OCI-LY7 (cell line): ENCODE results near the gene GM2A. TPM values are rescaled to one million over a fixed set of nuclear protein-coding genes. Genes with fewer than 3 reads are reported as not detected.

Experiments used
- BruUV-seq: library from RNA; stranded (reverse); fragments of 400-500 nt; replicated peaks from 2 replicates; lab custom pipeline; 2021; lab: Mats Ljungman, UMichigan
- CTCF ChIA-PET: fragments of 300-600 bp; sonication (Branson Sonifier 250); formaldehyde crosslinking; loops from one replicate; lab custom pipeline; 2022; ENCODE audit warnings: antibody characterized with exemption; ENCODE audit not compliant: unreplicated experiment; lab: Charles Lee
- POLR2A ChIA-PET: fragments of 300-600 bp; sonication (Branson Sonifier 250); formaldehyde crosslinking; loops from one replicate; lab custom pipeline; 2022; ENCODE audit warnings: antibody characterized with exemption; lab: Charles Lee
- DNase-seq: peaks from one replicate; pipeline ENCODE4 v3.0.0-alpha.2; 2015; ENCODE audit warnings: low spot score
- H2AFZ ChIP-seq: fragments of 200-600 bp; sonication (generic), shearing (Covaris generic); 2 replicates; pipeline ENCODE4 v1.6.1; 2014; ENCODE audit warnings: mild to moderate bottlenecking, antibody characterized with exemption, low read length, moderate library complexity
- H3K27ac ChIP-seq: fragments of 200-600 bp; sonication (generic); 2 replicates; pipeline ENCODE4 v1.5.1; 2014; ENCODE audit warnings: mixed run types, low read depth, mild to moderate bottlenecking, moderate library complexity, low read length, inconsistent platforms; ENCODE audit not compliant: poor library complexity, severe bottlenecking
- H3K36me3 ChIP-seq: fragments of 200-600 bp; sonication (generic); 2 replicates; pipeline ENCODE4 v1.6.1; 2014; ENCODE audit warnings: mild to moderate bottlenecking, antibody characterized with exemption, low read length, moderate library complexity, mixed read lengths; ENCODE audit not compliant: insufficient read depth
- H3K4me1 ChIP-seq: fragments of 200-600 bp; sonication (generic); 2 replicates; pipeline ENCODE4 v1.5.1; 2014; ENCODE audit warnings: mild to moderate bottlenecking, low read length; ENCODE audit not compliant: insufficient read depth, poor library complexity, severe bottlenecking
- H3K4me2 ChIP-seq: fragments of 200-600 bp; sonication (generic); 2 replicates; pipeline ENCODE4 v1.6.1; 2014; ENCODE audit warnings: mild to moderate bottlenecking, low read length
- H3K4me3 ChIP-seq: fragments of 200-600 bp; sonication (generic); 2 replicates; pipeline ENCODE4 v1.5.1; 2014; ENCODE audit warnings: mild to moderate bottlenecking, low read depth, low read length; ENCODE audit not compliant: poor library complexity, severe bottlenecking
- H3K79me2 ChIP-seq: fragments of 200-600 bp; sonication (generic); 2 replicates; pipeline ENCODE4 v1.6.1; 2016; ENCODE audit warnings: low read depth, mild to moderate bottlenecking, low read length, moderate library complexity, mixed read lengths; ENCODE audit not compliant: insufficient read depth
- H3K9me2 ChIP-seq: fragments of 200-600 bp; sonication (generic); 2 replicates; pipeline ENCODE4 v1.6.1; 2016; ENCODE audit warnings: mild to moderate bottlenecking, low read length, mixed read lengths; ENCODE audit not compliant: insufficient read depth
- H3K9me3 ChIP-seq: fragments of 200-600 bp; sonication (generic); 2 replicates; pipeline ENCODE4 v1.6.1; 2014; ENCODE audit warnings: mild to moderate bottlenecking, mixed run types, low read length, mixed read lengths
- H4K20me1 ChIP-seq: fragments of 200-600 bp; sonication (generic); 2 replicates; pipeline ENCODE4 v1.6.1; 2014; ENCODE audit warnings: mild to moderate bottlenecking, antibody characterized with exemption, low read length, moderate library complexity, mixed read lengths; ENCODE audit not compliant: insufficient read depth
- EZH2phosphoT487 ChIP-seq: fragments of 200-600 bp; sonication (generic); IDR thresholded peaks from 2 replicates; pipeline ENCODE4 v1.6.1; 2018; ENCODE audit warnings: low read depth, borderline replicate concordance, mild to moderate bottlenecking, mixed run types, antibody characterized with exemption, low read length, moderate library complexity, mixed read lengths
- intact Hi-C: fragments of 100-400 bp; cut with micrococcal nuclease; formaldehyde crosslinking; loops from one replicate; pipeline ENCODE4 v1.10.0; 2022; ENCODE audit not compliant: unreplicated experiment
- total RNA-seq, 2 experiments: library from RNA; depleted of rRNA in 1 of 2; stranded (reverse); fragments of >200 nt in 1 of 2; shearing (Covaris generic) in 1 of 2; gene quantifications; 2 replicates each; pipeline ENCODE4 v1.2.3, GENCODE V29; 2014 to 2022
- TF ChIP-seq, protein P1 (sequence below): fragments of 200-600 bp; sonication (generic); conservative IDR thresholded peaks from 2 replicates; pipeline ENCODE4 v1.5.1; 2014; ENCODE audit warnings: mild to moderate bottlenecking, antibody characterized with exemption, low read length, moderate library complexity, mixed read lengths

GM2A gene
- total RNA-seq, 2 experiments from 2014 or later: 52.4 to 64.5 TPM

DNA sequence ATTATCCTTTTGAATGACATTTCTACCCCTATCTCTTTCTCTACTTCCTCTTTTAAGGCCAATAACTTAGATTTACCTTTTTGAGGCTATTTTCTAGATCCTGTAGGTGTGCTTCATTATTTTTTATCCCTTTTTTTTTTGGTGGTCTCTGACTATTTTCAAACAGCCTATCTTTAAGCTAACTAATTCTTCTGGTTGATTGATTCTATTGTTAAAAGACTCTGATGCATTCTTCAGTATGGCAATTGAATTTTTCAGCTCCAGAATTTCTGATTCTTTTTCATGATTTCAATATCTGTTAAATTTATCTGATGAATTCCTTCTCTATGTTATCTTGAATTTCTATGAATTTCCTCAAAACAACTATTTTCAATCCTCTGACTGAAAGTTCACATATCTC is 57.9 kb downstream of the GM2A start:
- intact Hi-C loops: no loop called here
- no peaks in the 10 kb centered on the region for H3K9me2 ChIP-seq
- ChIA-PET POLR2A (interaction anchor here (0.6 kb wide), 1 partner anchor 943 kb away, joined by 3 read pairs; no protein-coding TSS in a partner anchor), CTCF (no interaction called here)
- H3K4me3 ChIP-seq: no peak overlapping the region
- H3K27ac ChIP-seq: no peak overlapping the region
- no peak for DNase-seq
- BruUV-seq: no TSS peak
- H3K36me3 ChIP-seq: no peaks in the 10 kb centered on the region
- H3K79me2 ChIP-seq: no peaks in the 10 kb centered on the region
- no peak overlapping the region for H3K4me2 ChIP-seq
- H2AFZ ChIP-seq: no peak overlapping the region
- H3K9me3 ChIP-seq: 0 out of 2 replicates have a peak, but pooled peaks cover 3% of the 10 kb centered on the region
- H3K4me1 ChIP-seq: no peaks in the 10 kb centered on the region
- TF ChIP-seq, protein P1, sequence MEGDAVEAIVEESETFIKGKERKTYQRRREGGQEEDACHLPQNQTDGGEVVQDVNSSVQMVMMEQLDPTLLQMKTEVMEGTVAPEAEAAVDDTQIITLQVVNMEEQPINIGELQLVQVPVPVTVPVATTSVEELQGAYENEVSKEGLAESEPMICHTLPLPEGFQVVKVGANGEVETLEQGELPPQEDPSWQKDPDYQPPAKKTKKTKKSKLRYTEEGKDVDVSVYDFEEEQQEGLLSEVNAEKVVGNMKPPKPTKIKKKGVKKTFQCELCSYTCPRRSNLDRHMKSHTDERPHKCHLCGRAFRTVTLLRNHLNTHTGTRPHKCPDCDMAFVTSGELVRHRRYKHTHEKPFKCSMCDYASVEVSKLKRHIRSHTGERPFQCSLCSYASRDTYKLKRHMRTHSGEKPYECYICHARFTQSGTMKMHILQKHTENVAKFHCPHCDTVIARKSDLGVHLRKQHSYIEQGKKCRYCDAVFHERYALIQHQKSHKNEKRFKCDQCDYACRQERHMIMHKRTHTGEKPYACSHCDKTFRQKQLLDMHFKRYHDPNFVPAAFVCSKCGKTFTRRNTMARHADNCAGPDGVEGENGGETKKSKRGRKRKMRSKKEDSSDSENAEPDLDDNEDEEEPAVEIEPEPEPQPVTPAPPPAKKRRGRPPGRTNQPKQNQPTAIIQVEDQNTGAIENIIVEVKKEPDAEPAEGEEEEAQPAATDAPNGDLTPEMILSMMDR: no peak
- TF ChIP-seq EZH2phosphoT487: no peak
- no peaks in the 10 kb centered on the region for H4K20me1 ChIP-seq

DNA sequence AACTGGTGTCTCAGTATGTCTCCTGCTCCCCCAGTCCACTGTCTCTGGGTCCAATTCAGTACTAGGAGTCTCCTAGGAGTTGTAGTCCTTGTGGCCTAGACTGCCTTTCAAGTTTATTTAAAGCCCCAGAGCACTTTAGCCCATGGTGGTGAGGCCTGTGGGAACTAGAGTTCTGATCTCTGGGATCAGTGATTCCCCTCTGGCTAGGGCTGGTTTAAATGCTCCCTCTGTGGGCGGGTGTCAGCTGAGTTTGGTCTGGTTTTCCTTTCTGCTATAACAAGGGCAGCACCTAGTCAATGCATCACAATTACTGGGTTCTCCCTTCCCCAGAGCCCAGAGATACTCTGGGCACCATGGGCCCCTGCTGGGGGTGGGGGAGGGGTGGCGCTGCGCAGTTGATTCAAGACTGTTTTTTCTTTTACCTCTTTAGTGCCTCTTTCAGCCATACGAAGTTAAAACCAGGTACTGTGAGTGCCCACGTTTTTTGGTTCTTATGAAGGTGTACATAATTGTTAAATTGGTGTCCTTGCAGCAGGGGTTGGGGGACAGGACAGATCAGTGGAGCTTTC is 59.9 kb downstream of the GM2A start:
- no peak overlapping the region for H3K4me3 ChIP-seq
- TF ChIP-seq EZH2phosphoT487: no peak
- TF ChIP-seq, protein P1: no peak
- H3K4me2 ChIP-seq: no peak overlapping the region
- H3K9me3 ChIP-seq: 0 out of 2 replicates have a peak, but pooled peaks cover 3% of the 10 kb centered on the region
- H3K4me1 ChIP-seq: no peaks in the 10 kb centered on the region
- CTCF ChIA-PET: no interaction called here
- no peaks in the 10 kb centered on the region for H3K79me2 ChIP-seq
- POLR2A ChIA-PET: no interaction called here
- no peak for DNase-seq
- intact Hi-C loops: no loop called here
- no peaks in the 10 kb centered on the region for H3K36me3 ChIP-seq
- no peaks in the 10 kb centered on the region for H3K9me2 ChIP-seq
- no peak overlapping the region for H3K27ac ChIP-seq
- no peaks in the 10 kb centered on the region for H4K20me1 ChIP-seq
- no peak overlapping the region for H2AFZ ChIP-seq
- BruUV-seq: no TSS peak

DNA sequence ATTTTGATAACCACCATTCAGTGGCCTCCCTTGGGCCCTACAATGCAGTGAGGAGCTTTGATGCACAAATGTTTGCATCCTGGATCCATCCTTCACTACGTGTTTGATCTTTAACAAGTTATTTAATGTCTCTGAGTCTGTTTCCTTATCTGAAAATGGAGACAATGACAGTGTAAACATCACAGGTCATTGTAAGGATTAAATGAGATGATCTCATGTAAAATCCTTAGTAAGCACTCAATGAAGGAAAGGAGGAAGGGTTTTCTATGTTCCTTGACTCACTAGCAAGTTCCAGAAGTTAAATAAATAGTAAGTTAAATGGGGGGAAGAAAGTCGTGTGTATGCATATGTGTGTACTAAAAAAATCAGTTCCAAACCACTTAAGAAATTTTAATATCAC is 60.4 kb downstream of the GM2A start:
- no TSS peak for BruUV-seq
- CTCF ChIA-PET: no interaction called here
- Histone ChIP-seq H3K4me3 (no peak overlapping the region), H3K36me3 (no peaks in the 10 kb centered on the region), H4K20me1 (no peaks in the 10 kb centered on the region), H3K9me3 (0 out of 2 replicates have a peak, but pooled peaks cover 3% of the 10 kb centered on the region), H3K4me2 (no peak overlapping the region), H3K27ac (no peak overlapping the region), H3K4me1 (no peaks in the 10 kb centered on the region), H3K79me2 (no peaks in the 10 kb centered on the region), H2AFZ (no peak overlapping the region), H3K9me2 (no peaks in the 10 kb centered on the region)
- POLR2A ChIA-PET: no interaction called here
- intact Hi-C loops: no loop called here
- TF ChIP-seq, protein P1: no peak
- no peak for TF ChIP-seq EZH2phosphoT487
- no peak for DNase-seq
